Keratinocyte (primary cell): Measurements from ENCODE around the gene ZNF74. TPM values are rescaled to one million over a fixed set of nuclear protein-coding genes. Genes with fewer than 3 reads are reported as not detected.

Experiments used
- DNase-seq: peaks from one replicate; pipeline ENCODE4 v3.0.0-alpha.2; 2011; ENCODE audit warnings: low read depth, missing footprints, low spot score
- FAIRE-seq: peaks from 2 replicates; lab custom pipeline; 2011; peaks lifted over from hg19 to GRCh38; lab: Jason Lieb, UNC
- H2AFZ ChIP-seq: 2 replicates; pipeline ENCODE4 v1.6.0; 2012; ENCODE audit warnings: low read length, control low read depth, inconsistent platforms; ENCODE audit not compliant: control insufficient read depth
- H3K27ac ChIP-seq: 2 replicates; pipeline ENCODE4 v1.5.1; 2011; ENCODE audit warnings: low read length; ENCODE audit not compliant: control insufficient read depth, insufficient read depth
- H3K27me3 ChIP-seq: 3 replicates; pipeline ENCODE4 v1.6.0; 2011; ENCODE audit warnings: low read length; ENCODE audit not compliant: control insufficient read depth, insufficient read depth; ENCODE audit errors: extremely low read depth
- H3K36me3 ChIP-seq, 2 experiments: 2 replicates in 1 of 2; 3 replicates in 1 of 2; pipeline ENCODE4 v1.5.1; 2011; ENCODE audit warnings: low read length in 2 of 2, mild to moderate bottlenecking in 1 of 2; ENCODE audit not compliant: control insufficient read depth in 2 of 2, insufficient read depth in 2 of 2; ENCODE audit errors: extremely low read depth in 1 of 2
- H3K4me1 ChIP-seq: 3 replicates; pipeline ENCODE4 v1.5.1; 2011; ENCODE audit warnings: low read length; ENCODE audit not compliant: control insufficient read depth, insufficient read depth; ENCODE audit errors: extremely low read depth
- H3K4me2 ChIP-seq: 3 replicates; pipeline ENCODE4 v1.6.0; 2011; ENCODE audit warnings: low read depth, low read length; ENCODE audit not compliant: control insufficient read depth, insufficient read depth; ENCODE audit errors: extremely low read depth
- H3K4me3 ChIP-seq, 3 experiments: fragments of 200-600 bp in 1 of 3; sonication (generic) in 1 of 3; 2 replicates in 2 of 3; 3 replicates in 1 of 3; pipeline ENCODE4 v1.5.1; 2011 to 2016; ENCODE audit warnings: low read length in 3 of 3, mild to moderate bottlenecking in 3 of 3, control low read depth in 2 of 3, inconsistent platforms in 1 of 3, low read depth in 1 of 3, mixed read lengths in 1 of 3, mixed run types in 1 of 3, moderate library complexity in 1 of 3; ENCODE audit not compliant: control insufficient read depth in 2 of 3, insufficient read depth in 2 of 3; ENCODE audit errors: extremely low read depth in 1 of 3
- H3K79me2 ChIP-seq: 2 replicates; pipeline ENCODE4 v1.6.0; 2012; ENCODE audit warnings: low read length; ENCODE audit not compliant: control insufficient read depth, insufficient read depth
- H3K9ac ChIP-seq: 3 replicates; pipeline ENCODE4 v1.6.0; 2011; ENCODE audit warnings: low read length; ENCODE audit not compliant: control insufficient read depth, insufficient read depth; ENCODE audit errors: extremely low read depth
- H3K9me1 ChIP-seq: 3 replicates; pipeline ENCODE4 v1.6.0; 2011; ENCODE audit warnings: low read length; ENCODE audit not compliant: control insufficient read depth, insufficient read depth; ENCODE audit errors: extremely low read depth
- H3K9me3 ChIP-seq: 2 replicates; pipeline ENCODE4 v1.5.1; 2012; ENCODE audit warnings: low read depth, low read length; ENCODE audit not compliant: control insufficient read depth
- H4K20me1 ChIP-seq: 3 replicates; pipeline ENCODE4 v1.6.0; 2011; ENCODE audit warnings: low read length; ENCODE audit not compliant: control insufficient read depth, insufficient read depth; ENCODE audit errors: extremely low read depth
- EZH2 ChIP-seq: IDR thresholded peaks from one replicate; pipeline ENCODE4 v1.6.1; 2012; ENCODE audit warnings: inconsistent platforms, mild to moderate bottlenecking, low read length, moderate library complexity
- dilution Hi-C: fragments of 300-500 bp; cut with MboI; formaldehyde crosslinking; loops from one replicate; pipeline ENCODE4 v1.7.0; 2020; ENCODE audit warnings: low sequenced_read_pairs; ENCODE audit not compliant: extremely low pct_ligation_motif_present
- polyA plus RNA-seq, 5 experiments: library from polyadenylated mRNA; depleted of rRNA in 3 of 5; stranded (reverse) in 3 of 5; stranded (forward) in 1 of 5; unstranded in 1 of 5; fragments of >200 nt; gene quantifications; 1 replicate in 1 of 5; 2 replicates in 3 of 5; 3 replicates in 1 of 5; pipeline versions ENCODE4 v1.2.1 to v1.2.3, GENCODE V29; 2011 to 2012; ENCODE audit warnings: missing spikeins in 2 of 5, low read depth in 1 of 5, low replicate concordance in 1 of 5
- TF ChIP-seq, protein P1 (sequence below), 3 experiments: IDR thresholded peaks in 1 of 3; conservative IDR thresholded peaks in 1 of 3; optimal IDR thresholded peaks in 1 of 3; 2 replicates in 2 of 3; 3 replicates in 1 of 3; pipeline versions ENCODE3 to v1.5.1; 2011; ENCODE audit warnings: low read length in 3 of 3, mild to moderate bottlenecking in 3 of 3, moderate library complexity in 2 of 3, control low read depth in 1 of 3, inconsistent platforms in 1 of 3; ENCODE audit not compliant: insufficient read depth in 2 of 3; ENCODE audit errors: extremely low read depth in 1 of 3

ZNF74 gene
- polyA plus RNA-seq, 1 donor (not counting 4 experiments of a cell fraction or from before 2014, with no cell fraction given), result 5.2 TPM

- no peak for FAIRE-seq
- peaks cover 6% of the 10 kb centered on the region for H4K20me1 ChIP-seq
- no peaks in the 10 kb centered on the region for H3K9me1 ChIP-seq
Measured at GRCh38 chr22:20432244-20432686, 38.3 kb downstream of the ZNF74 start.

DNA sequence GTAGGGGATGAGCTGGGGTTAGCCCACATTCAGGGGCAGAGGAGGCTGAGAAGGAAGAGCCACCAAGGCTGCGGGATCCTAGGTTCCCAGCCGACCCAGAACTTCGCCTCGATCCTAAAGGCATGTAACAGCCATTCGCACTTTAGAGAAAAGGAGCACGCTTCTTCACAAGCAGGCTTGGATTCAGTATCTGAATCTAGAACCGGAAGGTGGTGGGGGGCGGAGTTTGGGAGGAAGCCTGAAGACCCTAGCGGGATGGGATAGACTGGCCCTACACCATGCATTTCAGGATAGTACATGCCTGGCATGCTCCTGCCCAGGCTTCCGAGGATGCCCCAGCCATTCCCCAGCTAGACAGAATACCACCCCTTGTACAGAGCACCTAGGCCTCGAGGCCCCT lies 39.2 kb downstream of the ZNF74 start:
- no peaks in the 10 kb centered on the region for H3K79me2 ChIP-seq
- no peak overlapping the region for H3K4me2 ChIP-seq
- H3K9me1 ChIP-seq, result no peaks in the 10 kb centered on the region
- TF ChIP-seq, protein P1, sequence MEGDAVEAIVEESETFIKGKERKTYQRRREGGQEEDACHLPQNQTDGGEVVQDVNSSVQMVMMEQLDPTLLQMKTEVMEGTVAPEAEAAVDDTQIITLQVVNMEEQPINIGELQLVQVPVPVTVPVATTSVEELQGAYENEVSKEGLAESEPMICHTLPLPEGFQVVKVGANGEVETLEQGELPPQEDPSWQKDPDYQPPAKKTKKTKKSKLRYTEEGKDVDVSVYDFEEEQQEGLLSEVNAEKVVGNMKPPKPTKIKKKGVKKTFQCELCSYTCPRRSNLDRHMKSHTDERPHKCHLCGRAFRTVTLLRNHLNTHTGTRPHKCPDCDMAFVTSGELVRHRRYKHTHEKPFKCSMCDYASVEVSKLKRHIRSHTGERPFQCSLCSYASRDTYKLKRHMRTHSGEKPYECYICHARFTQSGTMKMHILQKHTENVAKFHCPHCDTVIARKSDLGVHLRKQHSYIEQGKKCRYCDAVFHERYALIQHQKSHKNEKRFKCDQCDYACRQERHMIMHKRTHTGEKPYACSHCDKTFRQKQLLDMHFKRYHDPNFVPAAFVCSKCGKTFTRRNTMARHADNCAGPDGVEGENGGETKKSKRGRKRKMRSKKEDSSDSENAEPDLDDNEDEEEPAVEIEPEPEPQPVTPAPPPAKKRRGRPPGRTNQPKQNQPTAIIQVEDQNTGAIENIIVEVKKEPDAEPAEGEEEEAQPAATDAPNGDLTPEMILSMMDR (optimal IDR thresholded peaks at IDR 0.05 in 1 of 3, IDR thresholded peaks at IDR 0.05 in 1 of 3, conservative IDR thresholded peaks at IDR 0.05 in 1 of 3; ENCODE audit: extremely low read depth in 1 of 3, insufficient read depth in 2 of 3, low read length in 3 of 3), result no peak
- TF ChIP-seq EZH2, result no peak
- no peak overlapping the region for H2AFZ ChIP-seq
- peaks cover 91% of the 10 kb centered on the region for H3K27me3 ChIP-seq
- FAIRE-seq (no peak), DNase-seq (no peak)
- H4K20me1 ChIP-seq, result peaks cover 6% of the 10 kb centered on the region
- no peaks in the 10 kb centered on the region for H3K9me3 ChIP-seq
- H3K4me1 ChIP-seq, result peaks cover 25% of the 10 kb centered on the region
- no peak overlapping the region for H3K9ac ChIP-seq
- H3K4me3 ChIP-seq, result no peak overlapping the region
- dilution Hi-C loops, result no loop called here
- no peak overlapping the region for H3K27ac ChIP-seq
- H3K36me3 ChIP-seq, result no peaks in the 10 kb centered on the region

More at GRCh38 chr22:20432244-20432686, 38.3 kb downstream of the ZNF74 start:
- Histone ChIP-seq H3K4me2 (no peak overlapping the region), H3K4me3 (no peak overlapping the region), H3K9ac (no peak overlapping the region), H3K27ac (no peak overlapping the region), H3K4me1 (peaks cover 23% of the 10 kb centered on the region), H3K79me2 (no peaks in the 10 kb centered on the region), H3K9me3 (no peaks in the 10 kb centered on the region), H3K27me3 (peaks cover 91% of the 10 kb centered on the region), H3K36me3 (no peaks in the 10 kb centered on the region), H2AFZ (no peak overlapping the region)
- TF ChIP-seq EZH2, result no peak
- TF ChIP-seq, protein P1 (optimal IDR thresholded peaks at IDR 0.05 in 1 of 3, IDR thresholded peaks at IDR 0.05 in 1 of 3, conservative IDR thresholded peaks at IDR 0.05 in 1 of 3; ENCODE audit: extremely low read depth in 1 of 3, insufficient read depth in 2 of 3, low read length in 3 of 3), result no peak
- no peak for DNase-seq
- dilution Hi-C loops, result no loop called here
